Lung (tissue), 12 donors: ENCODE measurements around the gene ZMYND10. TPM values are rescaled to one million over a fixed set of nuclear protein-coding genes. Genes with fewer than 3 reads are reported as not detected.

Experiments
- ATAC-seq: fragments of 200-7000 bp; cut with Tn5 transposase; one replicate; pipeline ENCODE4 v1.9.1; 2020; ENCODE audit warnings: moderate number of reproducible peaks; ENCODE audit not compliant: insufficient read depth, low FRiP score
- DNase-seq, 3 donors: peaks; one replicate each; pipeline ENCODE4 v3.0.0-alpha.2; 2013 to 2017
- H3K27ac ChIP-seq, 2 donors: one replicate each; pipeline ENCODE4 v1.5.1; 2013; ENCODE audit warnings: mild to moderate bottlenecking in 2 of 2, moderate library complexity in 2 of 2, control low read depth in 1 of 2, inconsistent platforms in 1 of 2, low read depth in 1 of 2, low read length in 1 of 2
- H3K27me3 ChIP-seq, 3 donors: one replicate each; pipeline ENCODE4 v1.5.1; 2013; ENCODE audit warnings: low read length in 2 of 3; ENCODE audit not compliant: control insufficient read depth in 3 of 3, insufficient read depth in 3 of 3
- H3K36me3 ChIP-seq, 4 donors: one replicate each; pipeline ENCODE4 v1.5.1; 2013; ENCODE audit warnings: low read length in 4 of 4, mild to moderate bottlenecking in 1 of 4, moderate library complexity in 1 of 4; ENCODE audit not compliant: control insufficient read depth in 4 of 4, insufficient read depth in 4 of 4
- H3K4me1 ChIP-seq, 5 donors: one replicate each; pipeline ENCODE4 v1.5.1; 2013; ENCODE audit warnings: low read length in 5 of 5, mild to moderate bottlenecking in 2 of 5, moderate library complexity in 1 of 5; ENCODE audit not compliant: control insufficient read depth in 5 of 5, insufficient read depth in 5 of 5
- H3K4me3 ChIP-seq: one replicate; pipeline ENCODE4 v1.5.1; 2013; ENCODE audit warnings: mild to moderate bottlenecking, control low read depth, moderate library complexity
- H3K9ac ChIP-seq, 2 donors: one replicate each; pipeline ENCODE4 v1.5.1; 2013; ENCODE audit warnings: low read length in 2 of 2, control low read depth in 1 of 2; ENCODE audit not compliant: insufficient read depth in 1 of 2
- H3K9me3 ChIP-seq, 4 donors: one replicate each; pipeline ENCODE4 v1.5.1; 2013; ENCODE audit warnings: low read length in 3 of 4, mild to moderate bottlenecking in 1 of 4, moderate library complexity in 1 of 4; ENCODE audit not compliant: control insufficient read depth in 4 of 4, insufficient read depth in 3 of 4
- WGBS, 2 donors: extraction: QIAGEN DNeasy Blood & Tissue Kit; methylation state at CpG; one replicate each; pipeline ENCODE4 v1.1.7; 2013; 5-methylcytosine and 5-hydroxymethylcytosine counted together
- polyA plus RNA-seq, 2 donors: library from polyadenylated mRNA; stranded (reverse); fragments of 200-250 nt; gene quantifications; one replicate each; pipeline ENCODE4 v1.2.1, GENCODE V29; 2013
- total RNA-seq, 2 donors: library from RNA; depleted of rRNA in 1 of 2; stranded (reverse); fragments of >200 nt in 1 of 2; gene quantifications; one replicate each; pipeline ENCODE4 v1.2.1, GENCODE V29; 2014 to 2021
- TF ChIP-seq, protein P1 (sequence below): IDR thresholded peaks from 2 replicates; pipeline ENCODE4 v1.5.1; 2012; ENCODE audit warnings: mild to moderate bottlenecking; ENCODE audit errors: control extremely low read depth, extremely low read depth
- donor health status: control.
- donor health status: control.
- donor health status: Bipolar disorder and iron deficiency.
- donor health status: healthy.
- donor health status: DM: yes; HTN: yes; CAD: no.

The ZMYND10 gene
- total and polyA plus RNA-seq, 4 donors: 31.4 to 117 (median 62.4) TPM

DNA sequence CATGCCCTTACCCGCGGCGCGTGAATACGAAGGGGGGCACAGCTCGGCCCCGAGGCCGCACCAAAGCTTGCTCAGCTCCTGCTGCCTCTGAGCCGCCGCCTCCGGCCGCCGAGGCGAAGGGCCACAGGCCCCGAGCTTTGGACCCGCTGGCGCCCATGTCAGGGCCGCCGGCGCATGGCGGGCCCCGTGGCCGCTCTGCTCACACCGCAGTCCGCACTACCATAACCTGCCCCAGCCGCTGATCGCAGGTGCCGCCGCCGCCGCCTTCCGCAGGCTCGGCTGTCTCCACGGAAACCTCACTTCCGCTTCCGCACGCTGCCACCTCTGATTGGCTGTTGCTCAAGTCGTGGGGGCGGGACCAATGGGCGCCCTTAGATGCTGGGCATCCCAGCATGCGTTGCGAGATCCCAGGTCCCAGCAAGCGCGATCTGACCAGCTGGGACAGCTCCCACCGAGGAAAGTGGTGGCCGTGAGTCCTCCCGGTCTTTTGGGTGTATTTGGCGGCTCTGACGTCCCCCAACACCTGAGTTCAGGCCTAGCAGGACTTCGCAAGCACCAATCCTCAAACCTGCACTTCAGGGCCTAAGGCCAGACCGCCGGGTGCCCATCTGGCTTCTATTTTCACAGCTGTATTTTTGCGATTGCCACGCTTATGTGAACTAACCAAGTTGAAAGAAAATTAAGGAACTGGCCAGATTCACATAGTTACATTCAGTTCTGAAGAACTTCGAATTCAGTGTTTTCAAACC lies 17.4 kb downstream of the ZMYND10 start, which contains the start of gene TUSC2:
TSS of gene TUSC2 (minus strand) at position 281 of the 749 bp plus-strand sequence. CDS start at position 157, 124 bp downstream.
- 2 to 3% methylated on average over 55 of the region's 55 CpGs for WGBS, 2 donors
- peak within 1 kb of the TSS; percentile 57 to 62 for H3K9ac ChIP-seq
- TF ChIP-seq, protein P1, sequence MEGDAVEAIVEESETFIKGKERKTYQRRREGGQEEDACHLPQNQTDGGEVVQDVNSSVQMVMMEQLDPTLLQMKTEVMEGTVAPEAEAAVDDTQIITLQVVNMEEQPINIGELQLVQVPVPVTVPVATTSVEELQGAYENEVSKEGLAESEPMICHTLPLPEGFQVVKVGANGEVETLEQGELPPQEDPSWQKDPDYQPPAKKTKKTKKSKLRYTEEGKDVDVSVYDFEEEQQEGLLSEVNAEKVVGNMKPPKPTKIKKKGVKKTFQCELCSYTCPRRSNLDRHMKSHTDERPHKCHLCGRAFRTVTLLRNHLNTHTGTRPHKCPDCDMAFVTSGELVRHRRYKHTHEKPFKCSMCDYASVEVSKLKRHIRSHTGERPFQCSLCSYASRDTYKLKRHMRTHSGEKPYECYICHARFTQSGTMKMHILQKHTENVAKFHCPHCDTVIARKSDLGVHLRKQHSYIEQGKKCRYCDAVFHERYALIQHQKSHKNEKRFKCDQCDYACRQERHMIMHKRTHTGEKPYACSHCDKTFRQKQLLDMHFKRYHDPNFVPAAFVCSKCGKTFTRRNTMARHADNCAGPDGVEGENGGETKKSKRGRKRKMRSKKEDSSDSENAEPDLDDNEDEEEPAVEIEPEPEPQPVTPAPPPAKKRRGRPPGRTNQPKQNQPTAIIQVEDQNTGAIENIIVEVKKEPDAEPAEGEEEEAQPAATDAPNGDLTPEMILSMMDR: no peak
- DNase-seq: peak; percentile 96 to 98 (median 98)
- H3K27ac ChIP-seq: peak within 1 kb of the TSS; percentile 82 to 89
- H3K27me3 ChIP-seq: no peaks in the 10 kb centered on the region
- H3K4me1 ChIP-seq: peaks cover 2 to 23% (median 9%) of the 10 kb centered on the region in 5 donors
- peak within 1 kb of the TSS; percentile 86 for H3K4me3 ChIP-seq
- peak; percentile 90 for ATAC-seq
- H3K9me3 ChIP-seq: no peaks in the 10 kb centered on the region
- peaks cover 27 to 46% (median 32%) of the 10 kb centered on the region in 4 donors for H3K36me3 ChIP-seq

DNA sequence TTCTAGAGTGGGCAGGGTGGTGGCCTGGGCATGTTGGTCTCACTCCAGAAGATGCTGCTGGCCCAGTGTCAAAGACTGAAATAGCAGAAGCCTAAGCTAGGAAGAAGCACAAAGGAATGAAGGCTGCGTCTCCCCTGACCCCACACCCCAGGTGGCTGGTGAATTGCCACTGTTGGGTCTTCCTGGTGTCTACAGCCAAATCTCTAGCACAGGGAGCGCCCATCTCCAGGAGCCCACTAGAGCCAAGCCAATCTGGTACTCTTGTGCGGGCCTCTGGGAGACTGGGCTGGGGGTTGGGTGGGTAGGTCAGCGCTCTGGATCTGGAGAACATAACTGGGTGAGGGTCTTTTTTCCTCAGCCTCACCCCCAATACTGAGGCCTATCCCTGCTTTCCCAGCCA lies 18.4 kb downstream of the ZMYND10 start:
- Histone ChIP-seq H3K9ac (peak overlapping the region in 1 of 2 donors; percentile 62), H3K4me1 (peaks cover 2 to 32% (median 12%) of the 10 kb centered on the region in 5 donors), H3K36me3 (peaks cover 26 to 41% (median 30%) of the 10 kb centered on the region in 4 donors), H3K27me3 (no peaks in the 10 kb centered on the region), H3K9me3 (no peaks in the 10 kb centered on the region), H3K27ac (peak overlapping the region in 1 of 2 donors; percentile 89), H3K4me3 (peak overlapping the region; percentile 86)
- WGBS, 2 donors: 73 to 74% methylated on average over 4 of the region's 4 CpGs
- DNase-seq: no peak
- TF ChIP-seq, protein P1: no peak
- no peak for ATAC-seq

DNA sequence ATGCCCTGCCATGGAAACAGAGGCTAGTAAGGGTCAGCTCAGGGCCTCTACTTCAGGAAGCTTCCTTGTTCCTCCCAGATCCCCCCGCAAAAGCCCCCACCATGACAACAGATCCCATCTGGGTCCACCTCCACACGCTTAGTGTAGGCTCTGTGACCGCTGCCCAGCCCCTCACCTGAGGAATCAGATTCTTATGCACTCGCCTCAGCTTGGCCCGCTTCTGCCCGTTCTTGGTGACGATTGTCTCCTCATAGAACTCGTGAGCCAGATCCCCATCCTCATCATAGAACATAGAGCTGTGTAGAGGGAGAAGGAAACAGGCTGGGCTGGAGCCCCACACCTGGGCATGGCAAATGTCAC lies 19.4 kb downstream of the ZMYND10 start:
- ATAC-seq: no peak
- Histone ChIP-seq H3K9ac (no peak overlapping the region), H3K4me3 (no peak overlapping the region), H3K27ac (no peak overlapping the region), H3K27me3 (no peaks in the 10 kb centered on the region), H3K9me3 (no peaks in the 10 kb centered on the region), H3K4me1 (peaks cover 2 to 36% (median 13%) of the 10 kb centered on the region in 5 donors), H3K36me3 (peaks cover 17 to 31% (median 21%) of the 10 kb centered on the region in 4 donors)
- no peak for DNase-seq
- TF ChIP-seq, protein P1: no peak
- WGBS, 2 donors: 94% methylated on average over 8 of the region's 8 CpGs
